HEK293 (cell line): Measurements from ENCODE around the gene SPATA31E1.

Experiments
- CTCF ChIA-PET: fragments of 350-600 bp; formaldehyde crosslinking; extraction: SDS; loops from one replicate; lab custom pipeline; 2021; ENCODE audit warnings: antibody characterized with exemption; lab: Yijun Ruan, JAX
- POLR2A ChIA-PET: fragments of 300-600 bp; formaldehyde crosslinking; extraction: SDS; loops from one replicate; lab custom pipeline; 2020; ENCODE audit warnings: antibody characterized with exemption, inconsistent platforms; lab: Yijun Ruan, JAX
- H3K27ac ChIP-seq: fragments of 200-500 bp; sonication (Bioruptor generic); 2 replicates; pipeline ENCODE4 v1.5.1; 2014; ENCODE audit warnings: low read depth, low read length, control low read depth, inconsistent platforms; ENCODE audit errors: extremely low read depth
- H3K36me3 ChIP-seq, 2 experiments: fragments of 200-500 bp in 1 of 2; sonication (Bioruptor generic) in 1 of 2; 1 replicate in 1 of 2; 2 replicates in 1 of 2; pipeline ENCODE4 v1.5.1; 2014 to 2017; ENCODE audit warnings: inconsistent platforms in 2 of 2, low read length in 2 of 2; ENCODE audit not compliant: control insufficient read depth in 2 of 2, insufficient read depth in 1 of 2
- H3K4me1 ChIP-seq: fragments of 200-500 bp; sonication (Bioruptor generic); 2 replicates; pipeline ENCODE4 v1.5.1; 2014; ENCODE audit warnings: mild to moderate bottlenecking, low read length, inconsistent platforms; ENCODE audit not compliant: control insufficient read depth, insufficient read depth
- H3K4me3 ChIP-seq: 2 replicates; pipeline ENCODE4 v1.5.1; 2011; ENCODE audit warnings: low read depth, mild to moderate bottlenecking, control low read depth, low read length, moderate library complexity
- H3K9me3 ChIP-seq: fragments of 200-500 bp; sonication (Bioruptor generic); 2 replicates; pipeline ENCODE4 v1.5.1; 2014; ENCODE audit warnings: low read depth, low read length, inconsistent platforms; ENCODE audit not compliant: control insufficient read depth, insufficient read depth
- AEBP2 ChIP-seq: fragments of 450-650 bp; formaldehyde crosslinking; IDR thresholded peaks from 2 replicates; pipeline ENCODE4 v1.5.1; 2016; ENCODE audit warnings: missing biosample characterization, missing genetic modification characterization, borderline replicate concordance
- CTCF ChIP-seq: fragments of 450-650 bp; formaldehyde crosslinking; IDR thresholded peaks from 2 replicates; pipeline ENCODE4 v1.5.1; 2016; ENCODE audit warnings: missing biosample characterization, missing genetic modification characterization
- GLIS2 ChIP-seq: fragments of 450-650 bp; formaldehyde crosslinking; IDR thresholded peaks from 2 replicates; pipeline ENCODE4 v1.5.1; 2016; ENCODE audit warnings: missing biosample characterization, missing genetic modification characterization
- KLF10 ChIP-seq: fragments of 450-650 bp; IDR thresholded peaks from 2 replicates; pipeline ENCODE4 v1.5.1; 2018; ENCODE audit warnings: missing biosample characterization, mild to moderate bottlenecking, missing genetic modification characterization
- KLF17 ChIP-seq: fragments of 450-650 bp; formaldehyde crosslinking; IDR thresholded peaks from 2 replicates; pipeline ENCODE4 v1.5.1; 2016; ENCODE audit warnings: missing biosample characterization, missing genetic modification characterization
- KLF7 ChIP-seq: fragments of 450-650 bp; formaldehyde crosslinking; IDR thresholded peaks from 2 replicates; pipeline ENCODE4 v1.5.1; 2016; ENCODE audit warnings: missing biosample characterization, missing genetic modification characterization, borderline replicate concordance
- SALL2 ChIP-seq: fragments of 450-650 bp; formaldehyde crosslinking; IDR thresholded peaks from 2 replicates; pipeline ENCODE4 v1.5.0; 2017; ENCODE audit warnings: missing biosample characterization, mild to moderate bottlenecking, missing genetic modification characterization, borderline replicate concordance
- SP3 ChIP-seq: fragments of 450-650 bp; formaldehyde crosslinking; IDR thresholded peaks from 2 replicates; pipeline ENCODE4 v1.5.1; 2016; ENCODE audit warnings: missing biosample characterization, missing genetic modification characterization
- ZFP69B ChIP-seq: fragments of 450-650 bp; formaldehyde crosslinking; IDR thresholded peaks from 2 replicates; pipeline ENCODE4 v1.5.1; 2016; ENCODE audit warnings: missing biosample characterization, missing genetic modification characterization
- ZNF274 ChIP-seq, 2 experiments: fragments of 200-500 bp in 1 of 2; fragments of 450-650 bp in 1 of 2; sonication (Bioruptor generic) in 1 of 2; formaldehyde crosslinking in 1 of 2; IDR thresholded peaks; 2 replicates each; pipeline versions ENCODE4 v1.5.1 to v1.6.1; 2014 to 2016; ENCODE audit warnings: borderline replicate concordance in 1 of 2, inconsistent platforms in 1 of 2, low read length in 1 of 2, missing biosample characterization in 1 of 2, missing genetic modification characterization in 1 of 2
- ZNF426 ChIP-seq: fragments of 450-650 bp; formaldehyde crosslinking; IDR thresholded peaks from 2 replicates; pipeline ENCODE4 v1.5.1; 2017; ENCODE audit warnings: missing biosample characterization, missing genetic modification characterization, mild to moderate bottlenecking, inconsistent platforms, moderate library complexity
- ZNF521 ChIP-seq: fragments of 450-650 bp; formaldehyde crosslinking; IDR thresholded peaks from 2 replicates; pipeline ENCODE4 v1.5.1; 2017; ENCODE audit warnings: missing biosample characterization, mild to moderate bottlenecking, missing genetic modification characterization
- ZNF580 ChIP-seq: fragments of 450-650 bp; formaldehyde crosslinking; IDR thresholded peaks from 2 replicates; pipeline ENCODE4 v1.5.1; 2016; ENCODE audit warnings: missing biosample characterization, missing genetic modification characterization
- ZNF664 ChIP-seq: fragments of 450-650 bp; formaldehyde crosslinking; IDR thresholded peaks from 2 replicates; pipeline ENCODE4 v1.5.1; 2016; ENCODE audit warnings: missing biosample characterization, missing genetic modification characterization
- ZNF837 ChIP-seq: fragments of 450-650 bp; formaldehyde crosslinking; IDR thresholded peaks from 2 replicates; pipeline ENCODE4 v1.5.1; 2016; ENCODE audit warnings: missing biosample characterization, missing genetic modification characterization
- TF ChIP-seq, protein P1 (sequence below): fragments of 450-650 bp; formaldehyde crosslinking; IDR thresholded peaks from 2 replicates; pipeline ENCODE4 v1.5.1; 2016; ENCODE audit warnings: missing biosample characterization, missing genetic modification characterization
- TF ChIP-seq, protein P2 (sequence below): fragments of 450-650 bp; formaldehyde crosslinking; conservative IDR thresholded peaks from 2 replicates; pipeline ENCODE4 v1.5.1; 2016; ENCODE audit warnings: low read depth, missing biosample characterization, missing genetic modification characterization
- TF ChIP-seq, protein P3 (sequence below): fragments of 450-650 bp; formaldehyde crosslinking; IDR thresholded peaks from 2 replicates; pipeline ENCODE4 v1.5.1; 2016; ENCODE audit warnings: missing biosample characterization, missing genetic modification characterization

SPATA31E1 gene

GRCh38 chr9:87891754-87892153, 9.1 kb downstream of the SPATA31E1 start:
- no peak for TF ChIP-seq SALL2 (tag by site-specific recombination)
- TF ChIP-seq KLF17 (tag by site-specific recombination): no peak
- no peak for TF ChIP-seq GLIS2 (tag by site-specific recombination)
- no peak for TF ChIP-seq ZNF664 (tag by site-specific recombination)
- no peak for TF ChIP-seq AEBP2 (tag by site-specific recombination)
- no peak for TF ChIP-seq CTCF (tag by site-specific recombination)
- POLR2A ChIA-PET: no interaction called here

GRCh38 chr9:87892956-87893355, 10.3 kb downstream of the SPATA31E1 start:
- H3K36me3 ChIP-seq: no peaks in the 10 kb centered on the region
- H3K4me3 ChIP-seq: no peak overlapping the region
- POLR2A ChIA-PET: no interaction called here
- no peaks in the 10 kb centered on the region for H3K9me3 ChIP-seq
- H3K27ac ChIP-seq: no peak overlapping the region
- CTCF ChIA-PET: no interaction called here
- no peak for TF ChIP-seq KLF10 (tag by site-specific recombination)
- TF ChIP-seq, protein P1, sequence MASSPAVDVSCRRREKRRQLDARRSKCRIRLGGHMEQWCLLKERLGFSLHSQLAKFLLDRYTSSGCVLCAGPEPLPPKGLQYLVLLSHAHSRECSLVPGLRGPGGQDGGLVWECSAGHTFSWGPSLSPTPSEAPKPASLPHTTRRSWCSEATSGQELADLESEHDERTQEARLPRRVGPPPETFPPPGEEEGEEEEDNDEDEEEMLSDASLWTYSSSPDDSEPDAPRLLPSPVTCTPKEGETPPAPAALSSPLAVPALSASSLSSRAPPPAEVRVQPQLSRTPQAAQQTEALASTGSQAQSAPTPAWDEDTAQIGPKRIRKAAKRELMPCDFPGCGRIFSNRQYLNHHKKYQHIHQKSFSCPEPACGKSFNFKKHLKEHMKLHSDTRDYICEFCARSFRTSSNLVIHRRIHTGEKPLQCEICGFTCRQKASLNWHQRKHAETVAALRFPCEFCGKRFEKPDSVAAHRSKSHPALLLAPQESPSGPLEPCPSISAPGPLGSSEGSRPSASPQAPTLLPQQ (tag by site-specific recombination): no peak
- TF ChIP-seq, protein P2, sequence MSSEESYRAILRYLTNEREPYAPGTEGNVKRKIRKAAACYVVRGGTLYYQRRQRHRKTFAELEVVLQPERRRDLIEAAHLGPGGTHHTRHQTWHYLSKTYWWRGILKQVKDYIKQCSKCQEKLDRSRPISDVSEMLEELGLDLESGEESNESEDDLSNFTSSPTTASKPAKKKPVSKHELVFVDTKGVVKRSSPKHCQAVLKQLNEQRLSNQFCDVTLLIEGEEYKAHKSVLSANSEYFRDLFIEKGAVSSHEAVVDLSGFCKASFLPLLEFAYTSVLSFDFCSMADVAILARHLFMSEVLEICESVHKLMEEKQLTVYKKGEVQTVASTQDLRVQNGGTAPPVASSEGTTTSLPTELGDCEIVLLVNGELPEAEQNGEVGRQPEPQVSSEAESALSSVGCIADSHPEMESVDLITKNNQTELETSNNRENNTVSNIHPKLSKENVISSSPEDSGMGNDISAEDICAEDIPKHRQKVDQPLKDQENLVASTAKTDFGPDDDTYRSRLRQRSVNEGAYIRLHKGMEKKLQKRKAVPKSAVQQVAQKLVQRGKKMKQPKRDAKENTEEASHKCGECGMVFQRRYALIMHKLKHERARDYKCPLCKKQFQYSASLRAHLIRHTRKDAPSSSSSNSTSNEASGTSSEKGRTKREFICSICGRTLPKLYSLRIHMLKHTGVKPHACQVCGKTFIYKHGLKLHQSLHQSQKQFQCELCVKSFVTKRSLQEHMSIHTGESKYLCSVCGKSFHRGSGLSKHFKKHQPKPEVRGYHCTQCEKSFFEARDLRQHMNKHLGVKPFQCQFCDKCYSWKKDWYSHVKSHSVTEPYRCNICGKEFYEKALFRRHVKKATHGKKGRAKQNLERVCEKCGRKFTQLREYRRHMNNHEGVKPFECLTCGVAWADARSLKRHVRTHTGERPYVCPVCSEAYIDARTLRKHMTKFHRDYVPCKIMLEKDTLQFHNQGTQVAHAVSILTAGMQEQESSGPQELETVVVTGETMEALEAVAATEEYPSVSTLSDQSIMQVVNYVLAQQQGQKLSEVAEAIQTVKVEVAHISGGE (tag by site-specific recombination): no peak
- no peak for TF ChIP-seq ZNF580 (tag by site-specific recombination)
- no peak for TF ChIP-seq SP3 (tag by site-specific recombination)
- TF ChIP-seq KLF7 (tag by site-specific recombination): no peak
- TF ChIP-seq ZNF426 (tag by site-specific recombination): no peak
- TF ChIP-seq SALL2 (tag by site-specific recombination): no peak
- no peak for TF ChIP-seq ZNF837 (tag by site-specific recombination)
- TF ChIP-seq, protein P3, sequence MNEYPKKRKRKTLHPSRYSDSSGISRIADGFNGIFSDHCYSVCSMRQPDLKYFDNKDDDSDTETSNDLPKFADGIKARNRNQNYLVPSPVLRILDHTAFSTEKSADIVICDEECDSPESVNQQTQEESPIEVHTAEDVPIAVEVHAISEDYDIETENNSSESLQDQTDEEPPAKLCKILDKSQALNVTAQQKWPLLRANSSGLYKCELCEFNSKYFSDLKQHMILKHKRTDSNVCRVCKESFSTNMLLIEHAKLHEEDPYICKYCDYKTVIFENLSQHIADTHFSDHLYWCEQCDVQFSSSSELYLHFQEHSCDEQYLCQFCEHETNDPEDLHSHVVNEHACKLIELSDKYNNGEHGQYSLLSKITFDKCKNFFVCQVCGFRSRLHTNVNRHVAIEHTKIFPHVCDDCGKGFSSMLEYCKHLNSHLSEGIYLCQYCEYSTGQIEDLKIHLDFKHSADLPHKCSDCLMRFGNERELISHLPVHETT (tag by site-specific recombination): no peak
- no peak for TF ChIP-seq ZNF274 (IDR thresholded peaks at IDR 0.05; ENCODE audit: low read length)
- TF ChIP-seq ZNF274 (tag by site-specific recombination; IDR thresholded peaks at IDR 0.05; ENCODE audit: borderline replicate concordance): no peak
- TF ChIP-seq ZFP69B (tag by site-specific recombination): no peak
- TF ChIP-seq ZNF521 (tag by site-specific recombination): no peak
- no peaks in the 10 kb centered on the region for H3K4me1 ChIP-seq

More at GRCh38 chr9:87891754-87892153, 9.1 kb downstream of the SPATA31E1 start:
- Histone ChIP-seq H3K36me3 (no peaks in the 10 kb centered on the region), H3K4me3 (no peak overlapping the region), H3K4me1 (no peaks in the 10 kb centered on the region), H3K9me3 (no peaks in the 10 kb centered on the region), H3K27ac (no peak overlapping the region)
- CTCF ChIA-PET: no interaction called here
